HepG2 (cell line): ENCODE data around the gene LRIG1. TPM values are rescaled to one million over a fixed set of nuclear protein-coding genes. Genes with fewer than 3 reads are reported as not detected.

Source experiments
- ARNT ChIP-seq: fragments of 450-650 bp; IDR thresholded peaks from 2 replicates; pipeline ENCODE4 v1.6.1; 2017
- CREM ChIP-seq, 2 experiments: sonication (generic) in 1 of 2; formaldehyde crosslinking in 1 of 2; IDR thresholded peaks; 2 replicates each; pipeline versions ENCODE4 v1.4.0 to v1.6.1; 2016 to 2020; ENCODE audit warnings: antibody characterized with exemption in 1 of 2, mild to moderate bottlenecking in 1 of 2, missing genetic modification reagents in 1 of 2
- EEA1 ChIP-seq: sonication (generic); formaldehyde crosslinking; IDR thresholded peaks from 2 replicates; pipeline ENCODE4 v1.5.1; 2020; ENCODE audit warnings: mild to moderate bottlenecking, missing genetic modification reagents, borderline replicate concordance
- FOSL2 ChIP-seq: sonication (generic); formaldehyde crosslinking; IDR thresholded peaks from 2 replicates; pipeline ENCODE4 v1.4.0; 2020; ENCODE audit warnings: missing genetic modification reagents
- MEIS1 ChIP-seq: sonication (generic); formaldehyde crosslinking; IDR thresholded peaks from 2 replicates; pipeline ENCODE4 v1.9.0; 2021; ENCODE audit warnings: mild to moderate bottlenecking, missing genetic modification reagents, moderate library complexity, borderline replicate concordance
- NFYB ChIP-seq: sonication (generic); formaldehyde crosslinking; IDR thresholded peaks from 2 replicates; pipeline ENCODE4 v1.4.0; 2020; ENCODE audit warnings: missing genetic modification reagents
- POLR2G ChIP-seq: fragments of 200-400 bp; formaldehyde crosslinking; IDR thresholded peaks from 2 replicates; pipeline ENCODE4 v1.6.1; 2018; ENCODE audit warnings: mild to moderate bottlenecking, low read depth, low read length, moderate library complexity
- REPIN1 ChIP-seq: sonication (generic); formaldehyde crosslinking; IDR thresholded peaks from 2 replicates; pipeline ENCODE4 v1.8.0; 2022; ENCODE audit warnings: missing genetic modification reagents, low read depth, mild to moderate bottlenecking, borderline replicate concordance
- RFX3 ChIP-seq: IDR thresholded peaks from 2 replicates; pipeline ENCODE4 v1.6.1; 2016; ENCODE audit warnings: missing biosample characterization, missing genetic modification reagents
- SPEN ChIP-seq: sonication (generic); formaldehyde crosslinking; IDR thresholded peaks from 2 replicates; pipeline ENCODE4 v1.5.1; 2020; ENCODE audit warnings: low read depth, mild to moderate bottlenecking, missing genetic modification reagents
- SRF ChIP-seq: IDR thresholded peaks from 2 replicates; pipeline ENCODE4 v1.6.1; 2011; ENCODE audit warnings: mild to moderate bottlenecking, low read depth, low read length, moderate library complexity
- ZC3H4 ChIP-seq: sonication (generic); formaldehyde crosslinking; IDR thresholded peaks from 2 replicates; pipeline ENCODE4 v1.4.0; 2020; ENCODE audit warnings: missing genetic modification reagents, borderline replicate concordance
- ZNF160 ChIP-seq: sonication (generic); formaldehyde crosslinking; IDR thresholded peaks from 2 replicates; pipeline ENCODE4 v1.8.0; 2022; ENCODE audit warnings: mild to moderate bottlenecking, inconsistent platforms, missing genetic modification reagents
- ZNF256 ChIP-seq: sonication (generic); formaldehyde crosslinking; conservative IDR thresholded peaks from 2 replicates; pipeline ENCODE4 v1.4.0; 2020; ENCODE audit warnings: missing genetic modification reagents
- ZNF296 ChIP-seq: sonication (generic); formaldehyde crosslinking; conservative IDR thresholded peaks from 2 replicates; pipeline ENCODE4 v1.5.0; 2020; ENCODE audit warnings: mild to moderate bottlenecking, missing genetic modification reagents
- ZNF30 ChIP-seq: sonication (generic); formaldehyde crosslinking; IDR thresholded peaks from 2 replicates; pipeline ENCODE4 v1.5.0; 2020; ENCODE audit warnings: mild to moderate bottlenecking, missing genetic modification reagents
- ZNF468 ChIP-seq: sonication (generic); formaldehyde crosslinking; IDR thresholded peaks from 2 replicates; pipeline ENCODE4 v1.8.0; 2022; ENCODE audit warnings: mild to moderate bottlenecking, moderate library complexity, missing genetic modification reagents
- ZNF556 ChIP-seq: sonication (generic); formaldehyde crosslinking; IDR thresholded peaks from 2 replicates; pipeline ENCODE4 v1.4.0; 2020; ENCODE audit warnings: mild to moderate bottlenecking, missing genetic modification reagents, borderline replicate concordance
- ZNF616 ChIP-seq: sonication (generic); formaldehyde crosslinking; IDR thresholded peaks from 2 replicates; pipeline ENCODE4 v1.5.0; 2020; ENCODE audit warnings: low read depth, mild to moderate bottlenecking, missing genetic modification reagents
- polyA plus RNA-seq, 8 experiments: library from polyadenylated mRNA; depleted of rRNA in 3 of 8; stranded (reverse) in 7 of 8; unstranded in 1 of 8; fragments of >200 nt; fragmentation: Illumina TruSeq in 4 of 8; extraction: Trizol in 4 of 8; gene quantifications; 2 replicates each; pipeline versions ENCODE4 v1.2.1 to v1.2.3, GENCODE V29; 2011 to 2016; ENCODE audit warnings: low read depth in 4 of 8, missing spikeins in 1 of 8, mixed read lengths in 1 of 8; ENCODE audit not compliant: insufficient read depth in 1 of 8
- total RNA-seq, 5 experiments: library from RNA; depleted of rRNA; stranded (reverse); fragments of >200 nt; fragmentation: Illumina TruSeq; extraction: Trizol; gene quantifications; 2 replicates each; pipeline ENCODE4 v1.2.3, GENCODE V29; 2016; ENCODE audit warnings: low read depth in 1 of 5
- TF ChIP-seq, protein P1 (sequence below): sonication (generic); formaldehyde crosslinking; IDR thresholded peaks from 2 replicates; pipeline ENCODE4 v1.5.1; 2020; ENCODE audit warnings: mild to moderate bottlenecking, missing genetic modification reagents, borderline replicate concordance
- TF ChIP-seq, protein P2 (sequence below): IDR thresholded peaks from 2 replicates; pipeline ENCODE4 v1.4.0; 2020; ENCODE audit warnings: mild to moderate bottlenecking, missing genetic modification reagents

Gene LRIG1
- total and polyA plus RNA-seq, 2 of the 13 experiments (the other 11 are each of a cell fraction or from before 2014, with no cell fraction given) = 17.8 to 24.8 TPM

DNA sequence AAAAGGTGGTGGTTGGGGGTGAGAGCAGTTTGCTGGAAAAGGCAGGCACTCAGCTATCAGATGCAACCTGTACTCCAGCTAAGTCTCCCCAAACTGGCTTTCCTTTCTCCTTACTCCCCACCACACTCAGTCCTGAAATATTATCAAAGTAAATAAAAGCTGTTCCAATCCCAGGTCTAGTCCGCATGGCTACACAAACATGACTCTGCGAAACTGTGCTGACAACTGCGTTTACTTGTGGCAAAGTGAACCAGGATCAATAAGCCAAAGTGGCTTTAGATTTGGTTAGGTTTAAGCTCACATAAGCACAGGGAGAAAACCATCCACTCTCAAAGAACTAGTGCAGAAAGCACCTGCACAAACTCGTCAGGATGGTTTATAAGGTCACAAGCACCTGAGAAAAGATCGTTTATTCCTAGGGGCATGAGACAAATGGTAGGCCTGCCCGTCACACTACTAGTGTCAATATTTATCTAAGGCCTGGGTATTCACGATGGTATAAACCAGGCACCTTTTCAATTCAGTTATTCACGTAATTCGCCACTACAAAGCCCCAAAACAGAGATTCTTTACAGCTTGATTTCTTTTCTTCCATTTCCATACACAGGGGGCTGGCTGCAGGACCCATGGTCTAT lies 25.3 kb downstream of the LRIG1 start (continued):
- TF ChIP-seq ZNF160 (CRISPR knock-in tag) (no peak), ARNT (no peak), SRF (no peak), NFYB (no peak), MEIS1 (CRISPR knock-in tag) (no peak), CREM (IDR thresholded peaks at IDR 0.05) (peak; percentile 43; the same call in 1 of the 2 replicates), CREM (CRISPR knock-in tag; IDR thresholded peaks at IDR 0.05) (no peak), REPIN1 (peak; percentile 71; the same call in 1 of the 2 replicates), ZNF616 (no peak), RFX3 (CRISPR knock-in tag) (no peak), SPEN (0 out of 2 replicates have a peak, but pooled peaks have one; percentile 16), ZNF468 (CRISPR knock-in tag) (no peak), EEA1 (CRISPR knock-in tag) (no peak), ZNF296 (no peak), FOSL2 (CRISPR knock-in tag) (peak; percentile 52), ZC3H4 (CRISPR knock-in tag) (no peak), POLR2G (no peak), ZNF256 (CRISPR knock-in tag) (no peak), ZNF556 (CRISPR knock-in tag) (no peak; the same call in 1 of the 2 replicates), ZNF30 (no peak)
- TF ChIP-seq, protein P1, sequence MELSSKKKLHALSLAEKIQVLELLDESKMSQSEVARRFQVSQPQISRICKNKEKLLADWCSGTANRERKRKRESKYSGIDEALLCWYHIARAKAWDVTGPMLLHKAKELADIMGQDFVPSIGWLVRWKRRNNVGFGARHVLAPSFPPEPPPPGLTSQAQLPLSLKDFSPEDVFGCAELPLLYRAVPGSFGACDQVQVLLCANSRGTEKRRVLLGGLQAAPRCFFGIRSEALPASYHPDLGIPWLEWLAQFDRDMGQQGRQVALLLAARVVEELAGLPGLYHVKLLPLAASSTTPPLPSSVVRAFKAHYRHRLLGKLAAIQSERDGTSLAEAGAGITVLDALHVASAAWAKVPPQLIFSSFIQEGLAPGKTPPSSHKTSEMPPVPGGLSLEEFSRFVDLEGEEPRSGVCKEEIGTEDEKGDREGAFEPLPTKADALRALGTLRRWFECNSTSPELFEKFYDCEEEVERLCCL = no peak
- TF ChIP-seq, protein P2, sequence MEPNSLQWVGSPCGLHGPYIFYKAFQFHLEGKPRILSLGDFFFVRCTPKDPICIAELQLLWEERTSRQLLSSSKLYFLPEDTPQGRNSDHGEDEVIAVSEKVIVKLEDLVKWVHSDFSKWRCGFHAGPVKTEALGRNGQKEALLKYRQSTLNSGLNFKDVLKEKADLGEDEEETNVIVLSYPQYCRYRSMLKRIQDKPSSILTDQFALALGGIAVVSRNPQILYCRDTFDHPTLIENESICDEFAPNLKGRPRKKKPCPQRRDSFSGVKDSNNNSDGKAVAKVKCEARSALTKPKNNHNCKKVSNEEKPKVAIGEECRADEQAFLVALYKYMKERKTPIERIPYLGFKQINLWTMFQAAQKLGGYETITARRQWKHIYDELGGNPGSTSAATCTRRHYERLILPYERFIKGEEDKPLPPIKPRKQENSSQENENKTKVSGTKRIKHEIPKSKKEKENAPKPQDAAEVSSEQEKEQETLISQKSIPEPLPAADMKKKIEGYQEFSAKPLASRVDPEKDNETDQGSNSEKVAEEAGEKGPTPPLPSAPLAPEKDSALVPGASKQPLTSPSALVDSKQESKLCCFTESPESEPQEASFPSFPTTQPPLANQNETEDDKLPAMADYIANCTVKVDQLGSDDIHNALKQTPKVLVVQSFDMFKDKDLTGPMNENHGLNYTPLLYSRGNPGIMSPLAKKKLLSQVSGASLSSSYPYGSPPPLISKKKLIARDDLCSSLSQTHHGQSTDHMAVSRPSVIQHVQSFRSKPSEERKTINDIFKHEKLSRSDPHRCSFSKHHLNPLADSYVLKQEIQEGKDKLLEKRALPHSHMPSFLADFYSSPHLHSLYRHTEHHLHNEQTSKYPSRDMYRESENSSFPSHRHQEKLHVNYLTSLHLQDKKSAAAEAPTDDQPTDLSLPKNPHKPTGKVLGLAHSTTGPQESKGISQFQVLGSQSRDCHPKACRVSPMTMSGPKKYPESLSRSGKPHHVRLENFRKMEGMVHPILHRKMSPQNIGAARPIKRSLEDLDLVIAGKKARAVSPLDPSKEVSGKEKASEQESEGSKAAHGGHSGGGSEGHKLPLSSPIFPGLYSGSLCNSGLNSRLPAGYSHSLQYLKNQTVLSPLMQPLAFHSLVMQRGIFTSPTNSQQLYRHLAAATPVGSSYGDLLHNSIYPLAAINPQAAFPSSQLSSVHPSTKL (CRISPR knock-in tag) = peak; percentile 71
